ENCODE measurements around the gene GIMAP2. TPM values are rescaled to one million over a fixed set of nuclear protein-coding genes. Genes with fewer than 3 reads are reported as not detected.
"Not testable (repeated sequence)": the region's sequence is repeated elsewhere in the genome, so short reads cannot be mapped to it uniquely, and the experiment has no call there.

Gene GIMAP2
- total RNA-seq, 1 donor from 2014 or later: not detected

DNA sequence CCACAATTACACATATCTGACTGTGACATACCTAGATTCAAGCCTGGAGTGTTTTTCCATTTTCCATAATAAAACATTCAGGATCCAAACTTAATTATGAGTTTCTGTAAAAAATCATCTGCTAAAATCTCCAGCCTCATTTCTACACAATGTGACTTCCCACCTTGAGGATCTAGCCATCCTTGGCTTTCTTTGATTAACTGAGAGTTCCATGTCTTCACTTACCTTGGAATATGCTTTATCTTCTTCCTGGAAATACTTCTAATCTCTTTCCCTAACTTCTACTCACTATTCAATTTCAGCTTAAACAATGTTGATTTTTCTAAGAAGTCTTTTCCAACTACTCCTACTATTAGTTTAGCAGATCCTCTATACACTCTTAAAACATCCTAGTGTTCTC lies 16.5 kb upstream of the GIMAP2 start:
- no peak for DNase-seq (ENCODE audit: low spot score, unreplicated experiment)
- Mint-ChIP-seq H3K4me1 (ENCODE audit: low read depth) (no peaks in the 10 kb centered on the region), H3K27me3 (no peaks in the 10 kb centered on the region), H3K9me3 (ENCODE audit: low read depth) (peaks cover 6% of the 10 kb centered on the region), H3K36me3 (ENCODE audit: insufficient read depth) (no peaks in the 10 kb centered on the region), H3K27ac (no peak overlapping the region), H3K4me3 (ENCODE audit: low read depth) (no peak overlapping the region)
- TF ChIP-seq CTCF (IDR thresholded peaks at IDR 0.05; ENCODE audit: unreplicated experiment): no peak

GRCh38 chr7:150671798-150672585 lies 13.5 kb upstream of the GIMAP2 start:
- not testable (repeated sequence) for H3K27me3 Mint-ChIP-seq; H3K36me3 Mint-ChIP-seq (ENCODE audit: insufficient read depth); H3K27ac Mint-ChIP-seq; H3K4me1 Mint-ChIP-seq (ENCODE audit: low read depth); H3K4me3 Mint-ChIP-seq (ENCODE audit: low read depth); DNase-seq (ENCODE audit: low spot score, unreplicated experiment)
- H3K9me3 Mint-ChIP-seq (ENCODE audit: low read depth): peaks cover 13% of the 10 kb centered on the region

- Mint-ChIP-seq H3K27me3 (no peaks in the 10 kb centered on the region), H3K4me1 (ENCODE audit: low read depth) (no peaks in the 10 kb centered on the region), H3K9me3 (ENCODE audit: low read depth) (peaks cover 17% of the 10 kb centered on the region), H3K36me3 (ENCODE audit: insufficient read depth) (no peaks in the 10 kb centered on the region), H3K27ac (no peak overlapping the region), H3K4me3 (ENCODE audit: low read depth) (no peak overlapping the region)
- TF ChIP-seq CTCF (IDR thresholded peaks at IDR 0.05; ENCODE audit: unreplicated experiment): no peak
- no peak for DNase-seq (ENCODE audit: low spot score, unreplicated experiment)
These were observed 9.8 kb upstream of the GIMAP2 start for GRCh38 chr7:150675714-150676113.

DNA sequence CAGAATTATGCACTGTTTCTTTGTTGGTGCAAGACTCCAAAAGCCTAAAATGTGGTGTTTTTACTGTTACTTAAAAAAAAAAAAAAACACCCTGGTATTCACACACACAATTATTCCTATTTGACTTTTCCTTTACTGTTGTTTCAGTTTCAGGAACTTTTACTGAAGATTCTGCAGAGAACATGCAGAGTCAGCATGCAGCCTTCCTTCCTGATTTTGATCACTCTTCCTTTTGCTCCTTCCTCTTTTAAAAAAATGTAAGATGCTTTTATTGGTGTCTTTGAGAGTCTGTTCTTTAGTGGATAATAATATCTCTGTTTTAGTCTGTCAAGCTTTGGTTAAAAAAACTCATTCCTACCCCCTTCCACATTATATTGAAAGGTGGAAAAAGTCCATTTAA lies 9.2 kb upstream of the GIMAP2 start:
- not testable (repeated sequence) for H3K27me3 Mint-ChIP-seq; H3K36me3 Mint-ChIP-seq (ENCODE audit: insufficient read depth); H3K4me1 Mint-ChIP-seq (ENCODE audit: low read depth); H3K4me3 Mint-ChIP-seq (ENCODE audit: low read depth); H3K27ac Mint-ChIP-seq; DNase-seq (ENCODE audit: low spot score, unreplicated experiment)
- peaks cover 20% of the 10 kb centered on the region for H3K9me3 Mint-ChIP-seq (ENCODE audit: low read depth)

DNA sequence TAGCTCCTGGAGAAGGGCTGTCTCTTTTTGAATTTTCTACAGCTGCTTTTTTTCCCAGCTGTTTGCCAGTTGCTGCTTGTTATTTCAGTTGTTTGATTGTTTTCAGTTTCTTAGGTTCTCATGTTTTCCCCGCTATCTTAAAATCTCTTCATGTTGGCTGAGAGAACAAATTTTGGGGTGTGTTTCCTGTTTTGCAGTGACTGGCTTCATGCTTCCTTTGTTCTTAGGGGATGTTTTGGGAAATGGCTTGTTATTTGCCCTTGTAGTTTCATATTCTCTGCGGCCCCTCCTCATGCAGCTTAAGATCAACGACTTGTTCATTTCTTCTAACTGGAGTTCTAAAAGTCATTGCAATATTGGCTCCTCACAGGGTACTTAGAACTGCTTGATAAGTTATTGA lies 8.7 kb upstream of the GIMAP2 start:
- H3K36me3 Mint-ChIP-seq (ENCODE audit: insufficient read depth); H3K4me3 Mint-ChIP-seq (ENCODE audit: low read depth); H3K4me1 Mint-ChIP-seq (ENCODE audit: low read depth); H3K27me3 Mint-ChIP-seq; H3K27ac Mint-ChIP-seq; DNase-seq (ENCODE audit: low spot score, unreplicated experiment): not testable (repeated sequence)
- H3K9me3 Mint-ChIP-seq (ENCODE audit: low read depth): peaks cover 20% of the 10 kb centered on the region

GRCh38 chr7:150678601-150679000 lies 6.9 kb upstream of the GIMAP2 start:
- H3K4me3 Mint-ChIP-seq (ENCODE audit: low read depth); H3K27me3 Mint-ChIP-seq; DNase-seq (ENCODE audit: low spot score, unreplicated experiment): not testable (repeated sequence)

DNA sequence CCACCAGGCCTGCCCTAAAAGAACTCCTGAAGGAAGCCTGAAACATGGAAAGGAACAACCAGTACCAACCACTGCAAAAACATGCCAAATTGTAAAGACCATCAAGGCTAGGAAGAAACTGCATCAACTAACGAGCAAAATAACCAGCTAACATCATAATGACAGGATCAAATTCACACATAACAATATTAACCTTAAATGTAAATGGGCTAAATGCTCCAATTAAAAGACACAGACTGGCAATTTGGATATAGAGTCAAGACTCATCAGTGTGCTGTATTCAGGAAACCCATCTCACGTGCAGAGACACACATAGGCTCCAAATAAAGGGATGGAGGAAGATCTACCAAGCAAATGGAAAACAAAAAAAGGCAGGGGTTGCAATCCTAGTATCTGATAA lies 5.1 kb upstream of the GIMAP2 start:
- H3K9me3 Mint-ChIP-seq (ENCODE audit: low read depth): peaks cover 17% of the 10 kb centered on the region
- not testable (repeated sequence) for H3K4me3 Mint-ChIP-seq (ENCODE audit: low read depth); DNase-seq (ENCODE audit: low spot score, unreplicated experiment); H3K27me3 Mint-ChIP-seq; H3K4me1 Mint-ChIP-seq (ENCODE audit: low read depth); H3K36me3 Mint-ChIP-seq (ENCODE audit: insufficient read depth); H3K27ac Mint-ChIP-seq

More at GRCh38 chr7:150678601-150679000, 6.9 kb upstream of the GIMAP2 start:
- H3K36me3 Mint-ChIP-seq (ENCODE audit: insufficient read depth); H3K4me1 Mint-ChIP-seq (ENCODE audit: low read depth); H3K27ac Mint-ChIP-seq: not testable (repeated sequence)
- H3K9me3 Mint-ChIP-seq (ENCODE audit: low read depth): peaks cover 17% of the 10 kb centered on the region

- Mint-ChIP-seq H3K27ac (no peak overlapping the region), H3K27me3 (peaks cover 13% of the 10 kb centered on the region)
- TF ChIP-seq CTCF (IDR thresholded peaks at IDR 0.05; ENCODE audit: unreplicated experiment): no peak
These were observed 625 bp downstream of the GIMAP2 start for GRCh38 chr7:150686030-150686631.

More at GRCh38 chr7:150686030-150686631, 625 bp downstream of the GIMAP2 start:
- Mint-ChIP-seq H3K4me1 (ENCODE audit: low read depth) (no peaks in the 10 kb centered on the region), H3K4me3 (ENCODE audit: low read depth) (no peak overlapping the region), H3K36me3 (ENCODE audit: insufficient read depth) (no peaks in the 10 kb centered on the region), H3K9me3 (ENCODE audit: low read depth) (no peaks in the 10 kb centered on the region)
- no peak for DNase-seq (ENCODE audit: low spot score, unreplicated experiment)
